Thyroid gland (tissue), 4 donors: Measurements from ENCODE around the gene MNS1. TPM values are rescaled to one million over a fixed set of nuclear protein-coding genes. Genes with fewer than 3 reads are reported as not detected.

ENCODE experiments used
- DNase-seq, 2 donors: peaks; one replicate each; pipeline ENCODE4 v3.0.0-alpha.2; 2019
- H3K27ac ChIP-seq, 3 donors: fragments of 200-600 bp; sonication (generic); 1 replicate in 2 of 3; 2 replicates in 1 of 3; pipeline ENCODE4 v1.5.1; 2016 to 2019; ENCODE audit warnings: mild to moderate bottlenecking in 1 of 3, moderate library complexity in 1 of 3
- H3K27me3 ChIP-seq: fragments of 200-600 bp; sonication (generic); one replicate; pipeline ENCODE4 v1.5.1; 2019
- H3K36me3 ChIP-seq, 2 donors: fragments of 200-600 bp; sonication (generic); one replicate each; pipeline ENCODE4 v1.5.1; 2016 to 2019
- H3K4me1 ChIP-seq, 2 donors: fragments of 200-600 bp; sonication (generic); one replicate each; pipeline ENCODE4 v1.5.1; 2017 to 2019
- H3K4me3 ChIP-seq, 3 donors: fragments of 200-600 bp; sonication (generic); replicated peaks in 1 of 3; 1 replicate in 2 of 3; 2 replicates in 1 of 3; pipeline ENCODE4 v1.5.1; 2016; ENCODE audit warnings: mild to moderate bottlenecking in 1 of 3
- H3K9me3 ChIP-seq: fragments of 200-600 bp; sonication (generic); one replicate; pipeline ENCODE4 v1.5.1; 2017
- POLR2A ChIP-seq, 2 donors: fragments of 450-650 bp; IDR thresholded peaks; one replicate each; pipeline ENCODE4 v1.6.1; 2017; ENCODE audit warnings: antibody characterized with exemption in 2 of 2, mild to moderate bottlenecking in 2 of 2, moderate library complexity in 1 of 2
- WGBS, 2 donors: methylation state at CpG; one replicate each; pipeline ENCODE4 v1.1.5; 2017; 5-methylcytosine and 5-hydroxymethylcytosine counted together
- intact Hi-C: fragments of 100-400 bp; cut with DNase I; formaldehyde crosslinking; loops from one replicate; pipeline ENCODE4 v1.15.1; 2023
- total RNA-seq, 4 donors: library from RNA; depleted of rRNA; stranded (reverse); fragments of >200 nt; gene quantifications; one replicate each; pipeline ENCODE4 v1.2.3, GENCODE V29; 2016
- TF ChIP-seq, protein P1 (sequence below), 6 experiments: fragments of 200-600 bp in 3 of 6; fragments of 450-650 bp in 3 of 6; sonication (generic) in 3 of 6; IDR thresholded peaks; one replicate each; pipeline ENCODE4 v1.5.1; 2016 to 2019; ENCODE audit warnings: antibody characterized with exemption in 6 of 6, mild to moderate bottlenecking in 2 of 6, inconsistent platforms in 1 of 6, moderate library complexity in 1 of 6

MNS1 gene
- total RNA-seq, 4 donors from 2014 or later = 0.78 to 1.6 (median 1.4) TPM

DNA sequence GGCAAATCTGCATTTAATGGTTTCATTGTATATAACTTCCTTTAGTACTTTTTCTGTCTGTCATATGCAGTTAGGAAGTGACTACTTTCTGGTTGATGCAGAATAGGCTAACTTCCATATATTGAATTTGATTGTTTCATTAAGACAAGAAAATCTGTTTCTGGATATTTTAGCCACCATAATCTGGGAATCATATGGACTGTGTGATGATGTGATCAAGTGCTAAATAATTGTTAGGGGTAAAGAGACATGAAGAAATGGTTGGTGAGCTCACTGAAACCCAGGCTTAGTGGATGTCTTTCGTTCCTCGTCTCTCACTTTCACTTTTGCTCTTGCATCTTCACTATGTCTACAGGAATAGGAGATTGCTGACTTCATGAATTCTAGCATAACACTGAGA is 3.5 kb upstream of the MNS1 start:
- WGBS, 2 donors = 62 to 64% methylated on average over 2 of the region's 2 CpGs
- Histone ChIP-seq H3K36me3 (no peaks in the 10 kb centered on the region), H3K27me3 (no peaks in the 10 kb centered on the region), H3K4me3 (no peak overlapping the region), H3K4me1 (peaks cover 0 to 6% of the 10 kb centered on the region in 2 donors), H3K27ac (no peak overlapping the region), H3K9me3 (no peaks in the 10 kb centered on the region)
- TF ChIP-seq, protein P1, sequence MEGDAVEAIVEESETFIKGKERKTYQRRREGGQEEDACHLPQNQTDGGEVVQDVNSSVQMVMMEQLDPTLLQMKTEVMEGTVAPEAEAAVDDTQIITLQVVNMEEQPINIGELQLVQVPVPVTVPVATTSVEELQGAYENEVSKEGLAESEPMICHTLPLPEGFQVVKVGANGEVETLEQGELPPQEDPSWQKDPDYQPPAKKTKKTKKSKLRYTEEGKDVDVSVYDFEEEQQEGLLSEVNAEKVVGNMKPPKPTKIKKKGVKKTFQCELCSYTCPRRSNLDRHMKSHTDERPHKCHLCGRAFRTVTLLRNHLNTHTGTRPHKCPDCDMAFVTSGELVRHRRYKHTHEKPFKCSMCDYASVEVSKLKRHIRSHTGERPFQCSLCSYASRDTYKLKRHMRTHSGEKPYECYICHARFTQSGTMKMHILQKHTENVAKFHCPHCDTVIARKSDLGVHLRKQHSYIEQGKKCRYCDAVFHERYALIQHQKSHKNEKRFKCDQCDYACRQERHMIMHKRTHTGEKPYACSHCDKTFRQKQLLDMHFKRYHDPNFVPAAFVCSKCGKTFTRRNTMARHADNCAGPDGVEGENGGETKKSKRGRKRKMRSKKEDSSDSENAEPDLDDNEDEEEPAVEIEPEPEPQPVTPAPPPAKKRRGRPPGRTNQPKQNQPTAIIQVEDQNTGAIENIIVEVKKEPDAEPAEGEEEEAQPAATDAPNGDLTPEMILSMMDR (IDR thresholded peaks at IDR 0.05) = no peak
- no peak for TF ChIP-seq POLR2A (IDR thresholded peaks at IDR 0.05)
- intact Hi-C loops = no loop called here
- no peak for DNase-seq

DNA sequence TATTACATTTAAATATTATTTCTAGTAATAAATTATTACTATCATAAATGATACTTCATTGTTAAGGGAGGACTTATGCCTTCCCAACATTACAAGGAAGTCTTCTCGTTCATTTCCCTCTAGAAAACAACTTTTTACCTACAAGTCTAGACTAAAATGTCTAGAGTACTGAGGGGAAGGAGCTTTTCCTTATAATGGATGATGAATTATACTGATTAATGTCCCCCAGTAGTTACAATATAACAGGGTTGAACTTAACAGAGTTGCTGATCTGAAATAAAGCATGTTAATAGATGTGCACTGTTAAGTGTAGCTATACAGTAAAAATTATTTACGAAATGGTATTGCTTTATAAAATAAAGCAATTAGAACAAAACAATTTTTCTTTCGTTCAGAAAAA is 2.7 kb upstream of the MNS1 start:
- WGBS, 2 donors = 69 to 71% methylated on average over 3 of the region's 3 CpGs
- H3K27ac ChIP-seq = no peak overlapping the region
- H3K9me3 ChIP-seq = no peaks in the 10 kb centered on the region
- DNase-seq = no peak
- intact Hi-C loops = no loop called here
- no peaks in the 10 kb centered on the region for H3K36me3 ChIP-seq
- no peaks in the 10 kb centered on the region for H3K27me3 ChIP-seq
- no peak overlapping the region for H3K4me3 ChIP-seq
- peaks cover 0 to 6% of the 10 kb centered on the region in 2 donors for H3K4me1 ChIP-seq
- TF ChIP-seq, protein P1 (IDR thresholded peaks at IDR 0.05) = no peak
- no peak for TF ChIP-seq POLR2A (IDR thresholded peaks at IDR 0.05)

DNA sequence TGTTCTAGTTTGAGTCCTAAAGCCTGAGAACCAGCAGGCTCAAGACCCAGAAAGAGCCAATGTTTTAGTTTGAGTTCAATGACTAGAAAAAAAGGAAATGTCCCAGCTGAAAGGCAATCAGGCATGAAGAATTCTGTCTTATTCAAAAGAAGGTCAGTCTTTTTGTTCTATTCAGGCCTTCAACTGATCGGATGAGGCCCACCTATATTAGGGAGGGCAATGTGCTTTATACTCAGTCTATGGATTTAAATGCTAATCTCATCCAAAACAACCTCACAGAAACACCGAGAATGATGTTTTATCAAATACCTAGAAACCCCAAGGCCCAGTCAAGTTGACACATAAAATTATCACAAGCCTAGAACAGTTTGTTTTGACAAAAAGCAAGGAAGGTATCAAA is 4.0 kb downstream of the MNS1 start:
- Histone ChIP-seq H3K27me3 (no peaks in the 10 kb centered on the region), H3K4me1 (peaks cover 0 to 6% of the 10 kb centered on the region in 2 donors), H3K9me3 (no peaks in the 10 kb centered on the region), H3K36me3 (no peaks in the 10 kb centered on the region), H3K27ac (no peak overlapping the region), H3K4me3 (no peak overlapping the region)
- intact Hi-C loops = no loop called here
- no peak for DNase-seq
- no peak for TF ChIP-seq POLR2A (IDR thresholded peaks at IDR 0.05)
- TF ChIP-seq, protein P1 (IDR thresholded peaks at IDR 0.05) = no peak
- 95 to 100% methylated on average over 2 of the region's 2 CpGs for WGBS, 2 donors

DNA sequence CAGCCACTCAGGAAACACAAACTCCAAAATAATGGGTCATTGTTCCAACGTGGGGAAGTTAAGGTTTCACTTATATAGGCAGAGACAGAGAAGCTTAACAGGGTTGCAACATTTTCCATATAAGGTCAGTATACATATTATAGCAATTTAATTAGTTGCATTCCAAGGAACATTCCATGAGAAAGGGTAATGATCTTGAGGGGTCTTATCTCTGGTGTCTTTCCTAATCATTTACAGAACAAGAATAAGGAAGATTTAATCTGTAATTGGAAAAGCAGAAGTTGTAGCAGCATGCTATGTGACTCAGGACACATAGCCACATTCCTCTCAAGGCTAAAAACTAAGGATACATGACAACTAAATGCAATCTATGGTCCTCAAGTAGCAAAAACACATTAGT is 4.9 kb downstream of the MNS1 start:
- no peak for TF ChIP-seq POLR2A (IDR thresholded peaks at IDR 0.05)
- TF ChIP-seq, protein P1 (IDR thresholded peaks at IDR 0.05) = no peak
- no peaks in the 10 kb centered on the region for H3K27me3 ChIP-seq
- H3K4me3 ChIP-seq = no peak overlapping the region
- peaks cover 0 to under 1% of the 10 kb centered on the region in 2 donors for H3K4me1 ChIP-seq
- intact Hi-C loops = no loop called here
- no peaks in the 10 kb centered on the region for H3K36me3 ChIP-seq
- no peak overlapping the region for H3K27ac ChIP-seq
- no peaks in the 10 kb centered on the region for H3K9me3 ChIP-seq
- WGBS, 2 donors = 48 to 67% methylated on average over 1 of the region's 1 CpG
- no peak for DNase-seq

GRCh38 chr15:56459096-56459495 is 5.8 kb downstream of the MNS1 start:
- H3K9me3 ChIP-seq = no peaks in the 10 kb centered on the region
- DNase-seq = no peak
- no peaks in the 10 kb centered on the region for H3K36me3 ChIP-seq
- no peaks in the 10 kb centered on the region for H3K27me3 ChIP-seq
- H3K4me3 ChIP-seq = no peak overlapping the region
- no peak overlapping the region for H3K27ac ChIP-seq
- TF ChIP-seq, protein P1 (IDR thresholded peaks at IDR 0.05) = no peak
- TF ChIP-seq POLR2A (IDR thresholded peaks at IDR 0.05) = no peak
- intact Hi-C loops = no loop called here
- H3K4me1 ChIP-seq = no peaks in the 10 kb centered on the region
- WGBS, 2 donors = 95 to 100% methylated on average over 2 of the region's 2 CpGs
